ENCODE data around the gene ERFL. TPM values are rescaled to one million over a fixed set of nuclear protein-coding genes. Genes with fewer than 3 reads are reported as not detected.
"Not testable (repeated sequence)": the region's sequence is repeated elsewhere in the genome, so short reads cannot be mapped to it uniquely, and the experiment has no call there.

Gene ERFL
- total and polyA plus RNA-seq, 5 donors: 0.02 to 0.20 TPM; not detected in 3

DNA sequence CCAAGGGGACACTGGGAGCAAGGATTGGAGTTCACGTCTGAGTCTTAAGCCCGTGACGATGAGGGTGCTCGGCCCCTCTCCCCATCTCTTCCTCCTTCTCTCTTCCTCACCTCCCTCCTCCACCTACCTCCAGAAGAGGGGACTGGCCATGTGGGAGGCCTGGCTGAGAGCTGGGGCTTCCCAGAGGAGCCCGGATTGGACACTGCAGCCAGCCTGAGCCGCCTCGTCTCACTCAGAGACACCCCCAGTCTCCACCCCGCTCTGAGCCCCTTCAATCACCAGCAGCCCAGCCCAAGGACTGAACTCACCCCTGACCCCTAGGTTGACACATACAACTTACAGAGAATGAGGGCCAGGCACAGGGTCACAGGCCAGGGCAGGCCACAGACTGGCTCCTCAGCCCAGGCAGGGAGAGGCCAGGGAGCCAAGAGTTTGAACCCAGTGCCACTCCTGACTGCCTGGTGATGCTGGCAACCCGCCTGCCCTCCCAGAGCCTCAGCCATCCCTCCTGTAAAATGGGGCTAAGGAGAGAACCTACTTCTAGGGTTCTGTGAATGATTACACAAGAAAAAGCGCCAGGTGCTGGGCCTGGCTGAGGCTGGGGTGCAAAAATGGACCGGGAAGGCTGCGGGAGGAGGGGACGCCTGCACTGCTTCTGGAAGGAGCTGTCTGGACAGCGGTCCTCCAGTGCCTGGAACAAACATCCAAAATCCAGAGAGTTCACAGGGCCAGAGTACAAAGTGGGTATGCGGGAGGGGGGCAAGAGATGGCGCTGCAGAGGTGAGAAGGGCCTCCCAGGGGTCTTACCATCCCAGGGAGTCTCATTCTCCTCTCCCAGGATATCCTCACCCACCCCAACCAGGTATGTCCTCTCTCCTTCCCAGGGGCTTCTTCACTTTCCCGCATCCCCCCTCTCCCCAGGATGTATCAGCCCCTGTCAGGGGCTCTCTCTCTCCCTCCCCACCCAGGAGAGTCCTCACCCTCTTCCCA lies 50.0 kb downstream of the ERFL start:
- WGBS: 71% methylated on average over 17 of the region's 17 CpGs
- intact Hi-C loops (cut with DNase I): loop anchor here in 1 of 4 donors (5.0 kb wide), 1 partner anchor 69 kb away; no protein-coding TSS in a partner anchor
- no peaks in the 10 kb centered on the region for H3K9me3 ChIP-seq (ENCODE audit: control insufficient read depth, low read length)
- H3K27ac ChIP-seq (ENCODE audit: low read length): no peak overlapping the region
- DNase-seq (peak in 1 of 3 donors; percentile 18), ATAC-seq (no peak)
- no peak overlapping the region for H3K4me3 ChIP-seq (ENCODE audit: low read length)
- H3K27me3 ChIP-seq (ENCODE audit: control insufficient read depth, insufficient read depth): no peaks in the 10 kb centered on the region
- no peaks in the 10 kb centered on the region for H3K4me1 ChIP-seq (ENCODE audit: control insufficient read depth, insufficient read depth, low read length)

DNA sequence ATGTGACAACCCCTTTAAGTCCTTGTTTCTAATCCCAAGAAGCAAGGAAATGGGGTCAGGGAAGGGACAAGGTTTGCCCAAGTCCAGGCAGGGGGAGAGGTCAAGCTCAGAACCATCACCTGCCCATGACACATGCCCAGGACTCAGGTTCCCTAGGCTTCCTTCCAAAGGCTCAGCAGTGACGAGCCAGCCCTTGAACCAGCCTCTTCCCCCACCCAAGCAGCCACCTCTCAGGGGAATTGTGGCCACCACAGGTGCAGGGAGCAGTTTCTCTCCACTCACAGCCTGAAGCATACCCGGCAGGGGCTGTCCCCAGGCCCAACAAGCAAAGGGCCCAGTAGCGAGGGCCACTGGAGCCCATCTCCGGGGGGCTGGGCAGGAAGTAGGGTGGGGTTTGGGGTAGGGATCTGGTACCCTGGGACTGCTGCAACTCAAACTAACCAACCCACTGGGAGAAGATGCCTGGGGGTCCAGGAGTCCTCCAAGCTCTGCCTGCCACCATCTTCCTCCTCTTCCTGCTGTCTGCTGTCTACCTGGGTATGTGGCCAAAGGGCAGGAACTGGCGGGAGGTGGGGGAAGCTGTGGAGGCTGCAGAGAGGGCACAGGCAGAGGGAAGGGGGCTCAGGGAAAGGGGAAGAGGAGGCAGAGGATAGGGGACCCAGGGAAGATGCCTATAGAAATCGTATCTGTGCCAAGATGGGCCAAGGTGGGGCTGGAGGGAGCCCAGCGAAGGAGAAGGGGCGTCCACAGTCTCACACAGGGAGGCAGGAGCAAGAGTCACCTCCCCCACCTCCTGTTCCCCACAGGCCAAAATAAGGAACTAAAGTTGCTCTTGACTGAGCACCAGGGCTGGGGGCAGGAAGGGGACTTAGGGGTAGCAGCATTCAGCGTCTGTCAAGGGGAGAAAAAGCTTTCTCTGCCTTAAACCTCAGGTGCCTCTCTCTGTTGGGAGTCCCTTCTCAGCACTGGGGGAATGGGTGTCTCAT lies 51.1 kb downstream of the ERFL start, which contains the start of gene CD79A:
Gene CD79A (plus strand): TSS at position 433 of the 986 bp plus-strand sequence. CDS start 26 bp downstream, at position 459.
- Histone ChIP-seq H3K27ac (ENCODE audit: low read length) (no peak within 1 kb of the TSS), H3K9me3 (ENCODE audit: control insufficient read depth, low read length) (no peaks in the 10 kb centered on the region), H3K27me3 (ENCODE audit: control insufficient read depth, insufficient read depth) (no peaks in the 10 kb centered on the region), H3K4me3 (ENCODE audit: low read length) (no peak within 1 kb of the TSS), H3K4me1 (ENCODE audit: control insufficient read depth, insufficient read depth, low read length) (no peaks in the 10 kb centered on the region)
- ATAC-seq (no peak), DNase-seq (peak in 1 of 3 donors; percentile 46)
- WGBS: 58% methylated on average over 9 of the region's 9 CpGs
- intact Hi-C loops (cut with DNase I): loop anchor here in 1 of 4 donors (5.0 kb wide), 1 partner anchor 70 kb away; no protein-coding TSS in a partner anchor

DNA sequence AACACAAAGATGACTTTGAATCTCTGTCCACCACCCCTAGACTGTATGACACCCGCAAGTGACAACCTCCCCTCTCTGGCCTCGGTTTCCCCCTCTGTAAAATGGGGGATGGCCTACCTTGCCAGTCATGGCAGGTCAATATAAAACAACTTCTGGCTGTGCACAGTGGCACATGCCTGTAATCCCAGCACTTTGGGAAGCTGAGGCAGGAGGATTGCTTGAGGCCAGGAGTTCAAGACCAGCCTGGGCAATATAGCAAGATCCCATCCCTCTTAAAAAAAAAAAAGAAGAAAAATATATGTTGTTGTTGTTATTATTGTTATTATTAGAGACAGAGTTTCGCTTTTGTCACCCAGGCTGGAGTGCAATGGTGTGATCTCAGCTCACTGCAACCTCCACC lies 52.3 kb downstream of the ERFL start:
- H3K27ac ChIP-seq (ENCODE audit: low read length); DNase-seq; H3K4me3 ChIP-seq (ENCODE audit: low read length); H3K4me1 ChIP-seq (ENCODE audit: control insufficient read depth, insufficient read depth, low read length); H3K9me3 ChIP-seq (ENCODE audit: control insufficient read depth, low read length); H3K27me3 ChIP-seq (ENCODE audit: control insufficient read depth, insufficient read depth); ATAC-seq: not testable (repeated sequence)
- WGBS: 82% methylated on average over 3 of the region's 3 CpGs
- intact Hi-C loops (cut with DNase I): loop anchor here in 1 of 4 donors (5.0 kb wide), 1 partner anchor 71 kb away; no protein-coding TSS in a partner anchor

- peak; percentile 52 to 82 (median 82) for DNase-seq
- H3K9me3 ChIP-seq (ENCODE audit: control insufficient read depth, low read length): no peaks in the 10 kb centered on the region
- ATAC-seq: peak; percentile 42 to 53
- WGBS: 50% methylated on average over 18 of the region's 18 CpGs
- H3K4me1 ChIP-seq (ENCODE audit: control insufficient read depth, insufficient read depth, low read length): peaks cover 3% of the 10 kb centered on the region
- no peak overlapping the region for H3K27ac ChIP-seq (ENCODE audit: low read length)
- H3K4me3 ChIP-seq (ENCODE audit: low read length): no peak overlapping the region
- intact Hi-C loops (cut with DNase I): loop anchor here in 3 of 4 donors (5.0 kb wide), 2 partner anchors 64 to 79 kb away; no protein-coding TSS in a partner anchor
- H3K27me3 ChIP-seq (ENCODE audit: control insufficient read depth, insufficient read depth): no peaks in the 10 kb centered on the region
Measured at GRCh38 chr19:41872775-41873647, 55.2 kb downstream of the ERFL start.

DNA sequence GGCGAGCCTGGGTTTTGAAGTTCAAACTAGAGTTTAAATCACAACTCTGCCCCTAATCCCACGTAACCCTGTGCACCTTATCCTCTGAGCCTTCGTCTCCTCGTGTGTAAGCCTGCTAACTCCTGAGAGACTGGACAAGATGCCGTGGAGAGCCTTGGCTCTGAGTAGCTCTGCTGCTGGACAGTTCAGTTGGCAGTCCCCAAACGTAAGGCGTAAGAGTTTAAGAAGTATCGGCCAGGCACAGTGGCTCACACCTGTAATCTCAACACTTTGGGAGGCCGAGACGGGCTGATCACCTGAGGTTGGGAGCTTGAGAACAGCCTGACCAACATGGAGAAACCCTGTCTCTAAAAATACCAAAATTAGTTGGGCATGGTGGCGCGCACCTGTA lies 55.9 kb downstream of the ERFL start:
- H3K9me3 ChIP-seq (ENCODE audit: control insufficient read depth, low read length): no peaks in the 10 kb centered on the region
- H3K4me3 ChIP-seq (ENCODE audit: low read length): no peak overlapping the region
- no peak overlapping the region for H3K27ac ChIP-seq (ENCODE audit: low read length)
- WGBS: 86% methylated on average over 12 of the region's 12 CpGs
- H3K27me3 ChIP-seq (ENCODE audit: control insufficient read depth, insufficient read depth): no peaks in the 10 kb centered on the region
- peaks cover 3% of the 10 kb centered on the region for H3K4me1 ChIP-seq (ENCODE audit: control insufficient read depth, insufficient read depth, low read length)
- peak in 1 of 3 donors; percentile 13 for DNase-seq
- no peak for ATAC-seq
- intact Hi-C loops (cut with DNase I): loop anchor here in 3 of 4 donors (5.0 kb wide), 2 partner anchors 65 to 80 kb away; no protein-coding TSS in a partner anchor

DNA sequence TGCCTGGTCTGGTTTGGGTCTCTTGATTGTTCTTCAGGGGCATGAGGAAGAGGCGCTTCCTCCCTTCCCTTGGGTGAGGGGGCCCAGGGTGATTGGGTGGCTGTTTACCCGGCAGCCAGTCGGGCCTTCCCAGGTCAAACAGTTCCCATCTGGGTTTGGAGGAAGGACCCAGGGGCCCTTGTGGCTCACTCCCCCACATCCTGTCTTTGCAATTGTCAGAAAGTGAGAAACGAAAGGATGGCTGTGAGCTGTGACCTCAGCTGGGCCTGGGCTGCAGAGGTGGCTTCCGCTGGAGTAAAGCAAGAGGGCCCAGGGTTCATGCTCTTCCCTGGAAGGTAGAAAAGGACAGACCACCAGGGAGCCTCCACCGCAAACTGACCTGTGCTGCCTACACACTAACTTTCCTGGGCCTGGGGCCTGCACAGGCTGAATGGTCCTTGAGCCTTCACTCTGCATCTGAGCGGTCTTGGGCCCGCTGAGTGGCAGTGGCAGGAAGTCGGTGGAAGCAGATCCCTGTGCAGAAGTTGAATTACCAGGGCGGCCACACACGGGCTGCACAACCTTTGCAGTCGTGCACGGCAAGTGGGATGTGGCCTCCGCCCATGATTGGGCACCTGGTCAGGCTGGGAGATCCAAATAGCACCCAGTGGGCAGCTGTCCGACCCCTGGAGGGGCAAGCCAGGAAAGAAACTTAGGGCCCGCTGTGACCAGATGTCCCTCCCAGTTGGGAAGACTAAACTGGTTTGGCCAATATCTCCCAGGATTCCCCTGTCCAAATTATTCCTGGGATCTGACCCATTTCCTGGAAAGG lies 56.5 kb downstream of the ERFL start:
- Histone ChIP-seq H3K4me1 (ENCODE audit: control insufficient read depth, insufficient read depth, low read length) (peaks cover 3% of the 10 kb centered on the region), H3K9me3 (ENCODE audit: control insufficient read depth, low read length) (no peaks in the 10 kb centered on the region), H3K4me3 (ENCODE audit: low read length) (no peak overlapping the region), H3K27me3 (ENCODE audit: control insufficient read depth, insufficient read depth) (no peaks in the 10 kb centered on the region), H3K27ac (ENCODE audit: low read length) (no peak overlapping the region)
- ATAC-seq: peak; percentile 7 to 17
- DNase-seq: peak in 1 of 3 donors; percentile 60
- intact Hi-C loops (cut with DNase I): loop anchor here in 3 of 4 donors (5.0 kb wide), 2 partner anchors 66 to 81 kb away; no protein-coding TSS in a partner anchor
- WGBS: 54% methylated on average over 16 of the region's 16 CpGs

DNA sequence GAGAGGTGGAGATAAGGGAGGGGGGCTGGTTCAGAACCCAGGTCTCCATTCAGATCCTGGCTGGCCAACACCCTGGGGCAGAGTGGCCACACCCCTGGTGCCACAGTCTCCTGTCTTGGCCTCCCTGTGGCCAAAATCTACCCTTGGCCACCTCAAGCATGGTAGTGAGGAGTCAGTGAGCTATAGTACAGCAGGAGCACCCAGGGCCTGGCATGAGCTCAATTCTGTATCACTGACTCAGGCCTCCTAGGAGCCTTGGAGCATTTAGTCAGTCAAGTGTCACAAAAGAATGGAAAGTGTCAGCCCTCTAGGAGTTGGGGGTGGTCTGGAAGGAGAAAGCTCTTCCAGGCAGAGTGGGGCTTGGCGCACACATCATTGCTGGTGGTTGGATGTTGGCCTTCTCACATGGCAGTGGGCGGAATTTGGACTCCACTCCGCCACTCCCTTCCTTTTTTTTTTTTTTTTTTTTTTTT lies 57.8 kb downstream of the ERFL start:
- intact Hi-C loops (cut with DNase I): loop anchor here in 3 of 4 donors (5.0 kb wide), 2 partner anchors 67 to 82 kb away; no protein-coding TSS in a partner anchor
- no peak overlapping the region for H3K4me3 ChIP-seq (ENCODE audit: low read length)
- no peaks in the 10 kb centered on the region for H3K9me3 ChIP-seq (ENCODE audit: control insufficient read depth, low read length)
- 38% methylated on average over 3 of the region's 3 CpGs for WGBS
- ATAC-seq (peak; percentile 8 to 17), DNase-seq (peak in 1 of 3 donors; percentile 52)
- no peaks in the 10 kb centered on the region for H3K27me3 ChIP-seq (ENCODE audit: control insufficient read depth, insufficient read depth)
- H3K27ac ChIP-seq (ENCODE audit: low read length): no peak overlapping the region
- H3K4me1 ChIP-seq (ENCODE audit: control insufficient read depth, insufficient read depth, low read length): peaks cover 3% of the 10 kb centered on the region

- DNase-seq: peak in 1 of 3 donors; percentile 56
- Histone ChIP-seq H3K4me3 (ENCODE audit: low read length) (no peak overlapping the region), H3K9me3 (ENCODE audit: control insufficient read depth, low read length) (no peaks in the 10 kb centered on the region), H3K27ac (ENCODE audit: low read length) (no peak overlapping the region), H3K27me3 (ENCODE audit: control insufficient read depth, insufficient read depth) (no peaks in the 10 kb centered on the region), H3K4me1 (ENCODE audit: control insufficient read depth, insufficient read depth, low read length) (peaks cover 3% of the 10 kb centered on the region)
- WGBS: 84% methylated on average over 13 of the region's 13 CpGs
- intact Hi-C loops (cut with DNase I): no loop called here
- no peak for ATAC-seq
Measured at GRCh38 chr19:41869374-41869955, 58.8 kb downstream of the ERFL start.

- DNase-seq (peak in 1 of 3 donors; percentile 23), ATAC-seq (no peak)
- H3K4me1 ChIP-seq (ENCODE audit: control insufficient read depth, insufficient read depth, low read length): peaks cover 3% of the 10 kb centered on the region
- 86% methylated on average over 12 of the region's 12 CpGs for WGBS
- no peaks in the 10 kb centered on the region for H3K9me3 ChIP-seq (ENCODE audit: control insufficient read depth, low read length)
- no peak overlapping the region for H3K4me3 ChIP-seq (ENCODE audit: low read length)
- intact Hi-C loops (cut with DNase I): no loop called here
- no peak overlapping the region for H3K27ac ChIP-seq (ENCODE audit: low read length)
- no peaks in the 10 kb centered on the region for H3K27me3 ChIP-seq (ENCODE audit: control insufficient read depth, insufficient read depth)
Measured at GRCh38 chr19:41868989-41869300, 59.3 kb downstream of the ERFL start.
